ENCODE results near the gene KCNAB1.

DNA sequence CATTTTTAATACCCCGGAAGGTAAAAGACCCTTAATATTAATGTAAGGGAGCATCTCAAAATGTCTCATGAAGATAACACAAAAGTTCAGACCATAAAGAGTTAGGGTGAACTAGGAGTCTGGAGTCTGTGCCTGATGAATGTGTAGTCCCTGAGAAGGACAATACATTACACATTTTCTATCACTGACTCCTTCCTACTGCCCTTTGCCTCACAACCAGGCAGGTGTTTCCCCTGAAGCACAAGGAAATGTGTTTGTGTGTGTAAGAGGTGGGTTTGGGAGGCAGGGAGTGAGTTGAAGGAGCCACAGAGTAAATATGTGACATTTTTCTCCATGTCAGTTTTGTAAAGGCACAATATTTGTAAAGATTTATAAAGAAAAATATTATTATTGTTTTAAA lies 375.4 kb downstream of the KCNAB1 start:
- TF ChIP-seq L3MBTL2 (conservative IDR thresholded peaks at IDR 0.05) (no peak), CTBP1 (IDR thresholded peaks at IDR 0.05; ENCODE audit: borderline replicate concordance) (no peak), ARNT (IDR thresholded peaks at IDR 0.05) (no peak), SP1 (IDR thresholded peaks at IDR 0.05) (no peak), FOXA1 (IDR thresholded peaks at IDR 0.05) (no peak), FOXM1 (IDR thresholded peaks at IDR 0.05; ENCODE audit: borderline replicate concordance) (no peak), LEF1 (IDR thresholded peaks at IDR 0.05; ENCODE audit: borderline replicate concordance) (no peak), NFRKB (IDR thresholded peaks at IDR 0.05) (no peak)
- TF ChIP-seq, protein P1, sequence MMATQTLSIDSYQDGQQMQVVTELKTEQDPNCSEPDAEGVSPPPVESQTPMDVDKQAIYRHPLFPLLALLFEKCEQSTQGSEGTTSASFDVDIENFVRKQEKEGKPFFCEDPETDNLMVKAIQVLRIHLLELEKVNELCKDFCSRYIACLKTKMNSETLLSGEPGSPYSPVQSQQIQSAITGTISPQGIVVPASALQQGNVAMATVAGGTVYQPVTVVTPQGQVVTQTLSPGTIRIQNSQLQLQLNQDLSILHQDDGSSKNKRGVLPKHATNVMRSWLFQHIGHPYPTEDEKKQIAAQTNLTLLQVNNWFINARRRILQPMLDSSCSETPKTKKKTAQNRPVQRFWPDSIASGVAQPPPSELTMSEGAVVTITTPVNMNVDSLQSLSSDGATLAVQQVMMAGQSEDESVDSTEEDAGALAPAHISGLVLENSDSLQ (IDR thresholded peaks at IDR 0.05) = no peak

All from HEK293T (cell line).